K562 (cell line): ENCODE results near the gene SFT2D2. TPM values are rescaled to one million over a fixed set of nuclear protein-coding genes. Genes with fewer than 3 reads are reported as not detected.

Experiments
- BACH1 ChIP-seq: fragments of 200-800 bp; sonication (Bioruptor generic); IDR thresholded peaks from 2 replicates; pipeline ENCODE4 v1.6.1; 2016; ENCODE audit warnings: missing genetic modification characterization, missing compliant biosample characterization
- CXXC5 ChIP-seq: fragments of 250-450 bp; sonication (Bioruptor Pico); IDR thresholded peaks from 2 replicates; pipeline ENCODE4 v1.8.0; 2022; ENCODE audit warnings: inconsistent platforms, mild to moderate bottlenecking, moderate library complexity
- LEF1 ChIP-seq: fragments of 450-650 bp; IDR thresholded peaks from 2 replicates; pipeline ENCODE4 v1.6.1; 2016; ENCODE audit warnings: mild to moderate bottlenecking
- MTA1 ChIP-seq: fragments of 450-650 bp; IDR thresholded peaks from 2 replicates; pipeline ENCODE4 v1.6.1; 2017; ENCODE audit warnings: borderline replicate concordance
- TEAD2 ChIP-seq: fragments of 450-650 bp; IDR thresholded peaks from 2 replicates; pipeline ENCODE4 v1.6.1; 2016; ENCODE audit warnings: missing genetic modification characterization, control low read depth, missing compliant biosample characterization
- TRIM28 ChIP-seq: fragments of 450-650 bp; IDR thresholded peaks from 2 replicates; pipeline ENCODE4 v1.6.1; 2017
- XRCC5 ChIP-seq: fragments of 200-400 bp; formaldehyde crosslinking; IDR thresholded peaks from 2 replicates; pipeline ENCODE4 v1.6.1; 2017; ENCODE audit warnings: low read depth, mild to moderate bottlenecking, low read length
- ZBTB49 ChIP-seq: sonication (generic); formaldehyde crosslinking; IDR thresholded peaks from 2 replicates; pipeline ENCODE4 v1.8.0; 2022; ENCODE audit warnings: missing genetic modification reagents, mild to moderate bottlenecking, borderline replicate concordance
- ZNF57 ChIP-seq: fragments of 450-650 bp; formaldehyde crosslinking; IDR thresholded peaks from 2 replicates; pipeline ENCODE4 v1.4.0; 2020; ENCODE audit warnings: mild to moderate bottlenecking, moderate library complexity
- polyA plus RNA-seq, 8 experiments: library from polyadenylated mRNA; depleted of rRNA in 4 of 8; stranded (reverse) in 5 of 8; unstranded in 3 of 8; fragments of >200 nt; fragmentation: Nextera tagmentation in 2 of 8; fragmentation: Illumina TruSeq in 1 of 8; extraction: Ambion mirVana in 2 of 8; extraction: Trizol in 1 of 8; gene quantifications; 2 replicates each; pipeline versions ENCODE4 v1.2.1 to v1.2.3, GENCODE V29; 2011 to 2014; ENCODE audit warnings: inconsistent platforms in 1 of 8, missing spikeins in 1 of 8
- total RNA-seq, 7 experiments: library from RNA; depleted of rRNA in 6 of 7; stranded (reverse); fragments of >200 nt in 6 of 7; fragmentation: Illumina TruSeq in 2 of 7; extraction: Trizol in 2 of 7; gene quantifications; 2 replicates each; pipeline versions ENCODE4 v1.2.1 to v1.2.3, GENCODE V29; 2011 to 2021; ENCODE audit warnings: low replicate concordance in 1 of 7
- TF ChIP-seq, protein P1 (sequence below): fragments of 200-600 bp; sonication (generic); IDR thresholded peaks from one replicate; pipeline ENCODE4 v1.6.1; 2012; ENCODE audit warnings: mild to moderate bottlenecking, low read depth, low read length, inconsistent platforms
- TF ChIP-seq, protein P2 (sequence below): sonication (generic); formaldehyde crosslinking; IDR thresholded peaks from 2 replicates; pipeline ENCODE4 v1.5.0; 2020; ENCODE audit warnings: missing genetic modification reagents
- TF ChIP-seq, protein P3 (sequence below), 3 experiments: fragments of 200-800 bp in 1 of 3; sonication (Bioruptor generic) in 1 of 3; sonication (generic) in 1 of 3; formaldehyde crosslinking in 1 of 3; IDR thresholded peaks; 2 replicates each; pipeline versions ENCODE4 v1.6.1 to v1.8.0; 2016 to 2022; ENCODE audit warnings: mild to moderate bottlenecking in 2 of 3, missing compliant biosample characterization in 2 of 3, missing genetic modification characterization in 2 of 3, missing genetic modification reagents in 1 of 3

SFT2D2 gene
- total and polyA plus RNA-seq, 9 of the 15 experiments (the other 6 are each of a cell fraction or from before 2014, with no cell fraction given) = 3.4 to 50.1 (median 21.6) TPM

DNA sequence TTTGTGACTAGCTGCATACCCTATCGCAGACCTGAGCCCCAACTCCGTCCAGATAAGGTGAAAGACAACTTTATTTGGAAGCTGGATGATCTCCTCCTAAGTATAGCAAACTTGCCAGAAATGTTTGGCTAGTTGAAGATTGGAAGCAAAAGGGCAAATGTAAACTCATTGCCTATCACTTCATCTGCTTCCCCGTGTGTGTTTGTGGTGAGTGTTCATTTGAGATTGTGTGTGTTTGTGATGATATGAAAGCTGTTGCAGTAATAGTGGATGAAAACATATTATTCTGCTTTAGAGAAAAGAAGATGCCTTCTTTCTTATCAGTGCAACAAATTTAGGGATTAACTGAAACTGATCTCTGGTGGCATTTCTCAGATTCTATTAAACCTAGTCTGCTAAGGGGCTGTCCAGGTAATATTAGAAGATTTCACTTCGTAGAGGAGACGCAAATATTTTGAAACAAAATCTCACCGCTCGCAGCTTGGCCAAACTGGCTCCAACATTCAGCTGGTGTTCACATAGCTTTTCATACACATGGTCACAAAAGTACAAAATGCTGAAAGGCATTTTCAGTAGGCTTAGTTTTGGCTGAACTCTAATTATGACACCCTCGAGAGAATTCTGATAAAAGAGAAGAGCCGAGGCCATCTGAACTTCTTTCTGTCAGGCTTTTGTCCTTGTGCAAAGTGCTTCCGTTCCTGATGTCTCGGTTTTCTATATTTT is 56.0 kb downstream of the SFT2D2 start (continued):
- TF ChIP-seq, protein P1, sequence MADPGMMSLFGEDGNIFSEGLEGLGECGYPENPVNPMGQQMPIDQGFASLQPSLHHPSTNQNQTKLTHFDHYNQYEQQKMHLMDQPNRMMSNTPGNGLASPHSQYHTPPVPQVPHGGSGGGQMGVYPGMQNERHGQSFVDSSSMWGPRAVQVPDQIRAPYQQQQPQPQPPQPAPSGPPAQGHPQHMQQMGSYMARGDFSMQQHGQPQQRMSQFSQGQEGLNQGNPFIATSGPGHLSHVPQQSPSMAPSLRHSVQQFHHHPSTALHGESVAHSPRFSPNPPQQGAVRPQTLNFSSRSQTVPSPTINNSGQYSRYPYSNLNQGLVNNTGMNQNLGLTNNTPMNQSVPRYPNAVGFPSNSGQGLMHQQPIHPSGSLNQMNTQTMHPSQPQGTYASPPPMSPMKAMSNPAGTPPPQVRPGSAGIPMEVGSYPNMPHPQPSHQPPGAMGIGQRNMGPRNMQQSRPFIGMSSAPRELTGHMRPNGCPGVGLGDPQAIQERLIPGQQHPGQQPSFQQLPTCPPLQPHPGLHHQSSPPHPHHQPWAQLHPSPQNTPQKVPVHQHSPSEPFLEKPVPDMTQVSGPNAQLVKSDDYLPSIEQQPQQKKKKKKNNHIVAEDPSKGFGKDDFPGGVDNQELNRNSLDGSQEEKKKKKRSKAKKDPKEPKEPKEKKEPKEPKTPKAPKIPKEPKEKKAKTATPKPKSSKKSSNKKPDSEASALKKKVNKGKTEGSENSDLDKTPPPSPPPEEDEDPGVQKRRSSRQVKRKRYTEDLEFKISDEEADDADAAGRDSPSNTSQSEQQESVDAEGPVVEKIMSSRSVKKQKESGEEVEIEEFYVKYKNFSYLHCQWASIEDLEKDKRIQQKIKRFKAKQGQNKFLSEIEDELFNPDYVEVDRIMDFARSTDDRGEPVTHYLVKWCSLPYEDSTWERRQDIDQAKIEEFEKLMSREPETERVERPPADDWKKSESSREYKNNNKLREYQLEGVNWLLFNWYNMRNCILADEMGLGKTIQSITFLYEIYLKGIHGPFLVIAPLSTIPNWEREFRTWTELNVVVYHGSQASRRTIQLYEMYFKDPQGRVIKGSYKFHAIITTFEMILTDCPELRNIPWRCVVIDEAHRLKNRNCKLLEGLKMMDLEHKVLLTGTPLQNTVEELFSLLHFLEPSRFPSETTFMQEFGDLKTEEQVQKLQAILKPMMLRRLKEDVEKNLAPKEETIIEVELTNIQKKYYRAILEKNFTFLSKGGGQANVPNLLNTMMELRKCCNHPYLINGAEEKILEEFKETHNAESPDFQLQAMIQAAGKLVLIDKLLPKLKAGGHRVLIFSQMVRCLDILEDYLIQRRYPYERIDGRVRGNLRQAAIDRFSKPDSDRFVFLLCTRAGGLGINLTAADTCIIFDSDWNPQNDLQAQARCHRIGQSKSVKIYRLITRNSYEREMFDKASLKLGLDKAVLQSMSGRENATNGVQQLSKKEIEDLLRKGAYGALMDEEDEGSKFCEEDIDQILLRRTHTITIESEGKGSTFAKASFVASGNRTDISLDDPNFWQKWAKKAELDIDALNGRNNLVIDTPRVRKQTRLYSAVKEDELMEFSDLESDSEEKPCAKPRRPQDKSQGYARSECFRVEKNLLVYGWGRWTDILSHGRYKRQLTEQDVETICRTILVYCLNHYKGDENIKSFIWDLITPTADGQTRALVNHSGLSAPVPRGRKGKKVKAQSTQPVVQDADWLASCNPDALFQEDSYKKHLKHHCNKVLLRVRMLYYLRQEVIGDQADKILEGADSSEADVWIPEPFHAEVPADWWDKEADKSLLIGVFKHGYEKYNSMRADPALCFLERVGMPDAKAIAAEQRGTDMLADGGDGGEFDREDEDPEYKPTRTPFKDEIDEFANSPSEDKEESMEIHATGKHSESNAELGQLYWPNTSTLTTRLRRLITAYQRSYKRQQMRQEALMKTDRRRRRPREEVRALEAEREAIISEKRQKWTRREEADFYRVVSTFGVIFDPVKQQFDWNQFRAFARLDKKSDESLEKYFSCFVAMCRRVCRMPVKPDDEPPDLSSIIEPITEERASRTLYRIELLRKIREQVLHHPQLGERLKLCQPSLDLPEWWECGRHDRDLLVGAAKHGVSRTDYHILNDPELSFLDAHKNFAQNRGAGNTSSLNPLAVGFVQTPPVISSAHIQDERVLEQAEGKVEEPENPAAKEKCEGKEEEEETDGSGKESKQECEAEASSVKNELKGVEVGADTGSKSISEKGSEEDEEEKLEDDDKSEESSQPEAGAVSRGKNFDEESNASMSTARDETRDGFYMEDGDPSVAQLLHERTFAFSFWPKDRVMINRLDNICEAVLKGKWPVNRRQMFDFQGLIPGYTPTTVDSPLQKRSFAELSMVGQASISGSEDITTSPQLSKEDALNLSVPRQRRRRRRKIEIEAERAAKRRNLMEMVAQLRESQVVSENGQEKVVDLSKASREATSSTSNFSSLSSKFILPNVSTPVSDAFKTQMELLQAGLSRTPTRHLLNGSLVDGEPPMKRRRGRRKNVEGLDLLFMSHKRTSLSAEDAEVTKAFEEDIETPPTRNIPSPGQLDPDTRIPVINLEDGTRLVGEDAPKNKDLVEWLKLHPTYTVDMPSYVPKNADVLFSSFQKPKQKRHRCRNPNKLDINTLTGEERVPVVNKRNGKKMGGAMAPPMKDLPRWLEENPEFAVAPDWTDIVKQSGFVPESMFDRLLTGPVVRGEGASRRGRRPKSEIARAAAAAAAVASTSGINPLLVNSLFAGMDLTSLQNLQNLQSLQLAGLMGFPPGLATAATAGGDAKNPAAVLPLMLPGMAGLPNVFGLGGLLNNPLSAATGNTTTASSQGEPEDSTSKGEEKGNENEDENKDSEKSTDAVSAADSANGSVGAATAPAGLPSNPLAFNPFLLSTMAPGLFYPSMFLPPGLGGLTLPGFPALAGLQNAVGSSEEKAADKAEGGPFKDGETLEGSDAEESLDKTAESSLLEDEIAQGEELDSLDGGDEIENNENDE = no peak
- TF ChIP-seq ZNF57 (no peak), XRCC5 (no peak), CXXC5 (CRISPR knock-in tag) (peak; percentile 78), TRIM28 (no peak), TEAD2 (tag) (no peak), ZBTB49 (no peak), MTA1 (peak; percentile 84), BACH1 (tag) (no peak), LEF1 (no peak; the same call in 1 of the 2 replicates)
- TF ChIP-seq, protein P2, sequence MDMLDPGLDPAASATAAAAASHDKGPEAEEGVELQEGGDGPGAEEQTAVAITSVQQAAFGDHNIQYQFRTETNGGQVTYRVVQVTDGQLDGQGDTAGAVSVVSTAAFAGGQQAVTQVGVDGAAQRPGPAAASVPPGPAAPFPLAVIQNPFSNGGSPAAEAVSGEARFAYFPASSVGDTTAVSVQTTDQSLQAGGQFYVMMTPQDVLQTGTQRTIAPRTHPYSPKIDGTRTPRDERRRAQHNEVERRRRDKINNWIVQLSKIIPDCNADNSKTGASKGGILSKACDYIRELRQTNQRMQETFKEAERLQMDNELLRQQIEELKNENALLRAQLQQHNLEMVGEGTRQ (CRISPR knock-in tag) = no peak
- TF ChIP-seq, protein P3, sequence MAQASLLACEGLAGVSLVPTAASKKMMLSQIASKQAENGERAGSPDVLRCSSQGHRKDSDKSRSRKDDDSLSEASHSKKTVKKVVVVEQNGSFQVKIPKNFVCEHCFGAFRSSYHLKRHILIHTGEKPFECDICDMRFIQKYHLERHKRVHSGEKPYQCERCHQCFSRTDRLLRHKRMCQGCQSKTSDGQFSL (CRISPR knock-in tag; IDR thresholded peaks at IDR 0.05) = no peak
- TF ChIP-seq, protein P3 (tag; IDR thresholded peaks at IDR 0.05) = no peak
